Measurements from ENCODE around the gene AUTS2. TPM values are rescaled to one million over a fixed set of nuclear protein-coding genes. Genes with fewer than 3 reads are reported as not detected.
"Not testable (repeated sequence)": the region's sequence is repeated elsewhere in the genome, so short reads cannot be mapped to it uniquely, and the experiment has no call there.

Gene AUTS2
- total and polyA plus RNA-seq, 9 of the 15 experiments (the other 6 are each of a cell fraction or from before 2014, with no cell fraction given), result 0.58 TPM; not detected in 8

DNA sequence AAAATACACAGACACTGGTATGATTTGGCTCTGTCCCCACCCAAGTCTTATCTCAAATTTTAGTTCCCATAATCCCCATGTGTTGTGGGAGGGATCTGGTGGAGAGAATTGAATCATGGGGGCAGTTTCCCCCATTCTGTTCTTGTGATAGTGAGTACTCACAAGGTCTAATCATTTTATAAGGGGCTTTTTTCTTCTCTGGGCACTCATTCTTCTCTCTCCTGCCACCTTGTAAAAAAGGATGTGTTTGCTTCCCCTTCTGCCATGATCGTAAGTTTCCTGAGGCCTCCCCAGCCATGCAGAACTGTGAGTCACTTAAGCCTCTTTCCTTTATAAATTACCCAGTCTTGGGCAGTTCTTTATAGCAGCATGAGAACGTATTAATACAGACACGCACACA lies 677.3 kb downstream of the AUTS2 start:
- H2AFZ ChIP-seq (ENCODE audit: low read depth, low read length); H3K9me3 ChIP-seq (replicated peaks; ENCODE audit: control insufficient read depth, insufficient read depth, low read depth, low read length); H3K4me1 ChIP-seq (replicated peaks in 1 of 2; ENCODE audit: control insufficient read depth in 2 of 2, insufficient read depth in 2 of 2, low read length in 2 of 2); DNase-seq (ENCODE audit: extremely low read depth in 1 of 4, low spot score in 3 of 4); H3K4me2 ChIP-seq (ENCODE audit: insufficient read depth, low read length); POLR2A ChIA-PET; intact Hi-C loops (cut with micrococcal nuclease); ATAC-seq; H3K27me3 ChIP-seq (ENCODE audit: control insufficient read depth in 2 of 2, insufficient read depth in 2 of 2, low read length in 2 of 2); in situ Hi-C loops (cut with MboI); H3K36me3 ChIP-seq (ENCODE audit: control insufficient read depth, insufficient read depth, low read length); H4K20me1 ChIP-seq (replicated peaks; ENCODE audit: control insufficient read depth, insufficient read depth, low read length); H3K27ac ChIP-seq (ENCODE audit: extremely low read depth, low read depth, low read length); FAIRE-seq; H3K79me2 ChIP-seq (ENCODE audit: control insufficient read depth, insufficient read depth, low read length); BruUV-seq (replicated peaks); H3K4me3 ChIP-seq; H3K9ac ChIP-seq (ENCODE audit: insufficient read depth in 1 of 2, low read depth in 2 of 2, low read length in 2 of 2); CTCF ChIA-PET (ENCODE audit: low intra/inter-chr PET ratio); H3K9me1 ChIP-seq (ENCODE audit: control insufficient read depth, insufficient read depth, low read length): not testable (repeated sequence)
- WGBS (ENCODE audit: insufficient coverage, low coverage, missing lambda C conversion rate), result 0% methylated on average over 3 of the region's 3 CpGs

DNA sequence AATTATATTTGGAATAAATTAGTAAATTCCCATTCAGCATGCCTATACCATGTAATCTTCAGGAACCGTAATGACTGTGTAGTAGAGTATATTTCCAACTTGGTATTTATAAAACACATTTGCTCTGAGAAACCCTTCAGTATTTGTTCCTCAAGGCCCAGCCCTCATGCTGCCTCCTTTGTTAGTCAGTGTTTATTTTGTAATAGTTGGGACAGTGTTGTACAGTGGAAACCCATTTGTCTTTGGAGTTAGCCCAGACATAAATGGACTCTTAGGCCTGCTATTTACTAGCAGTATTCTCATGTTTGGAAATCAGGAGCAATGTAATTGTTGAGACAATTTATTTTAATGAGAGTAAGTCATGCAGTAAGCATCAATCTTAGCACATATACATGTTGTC lies 686.9 kb downstream of the AUTS2 start:
- Histone ChIP-seq H3K4me1 (replicated peaks in 1 of 2; ENCODE audit: control insufficient read depth in 2 of 2, insufficient read depth in 2 of 2, low read length in 2 of 2) (no peaks in the 10 kb centered on the region), H3K9ac (ENCODE audit: insufficient read depth in 1 of 2, low read depth in 2 of 2, low read length in 2 of 2) (no peak overlapping the region), H3K4me2 (ENCODE audit: insufficient read depth, low read length) (no peak overlapping the region), H3K36me3 (ENCODE audit: control insufficient read depth, insufficient read depth, low read length) (no peaks in the 10 kb centered on the region), H2AFZ (ENCODE audit: low read depth, low read length) (no peak overlapping the region), H3K79me2 (ENCODE audit: control insufficient read depth, insufficient read depth, low read length) (no peaks in the 10 kb centered on the region), H3K9me1 (ENCODE audit: control insufficient read depth, insufficient read depth, low read length) (no peaks in the 10 kb centered on the region), H4K20me1 (replicated peaks; ENCODE audit: control insufficient read depth, insufficient read depth, low read length) (no peaks in the 10 kb centered on the region), H3K9me3 (replicated peaks; ENCODE audit: control insufficient read depth, insufficient read depth, low read depth, low read length) (no peaks in the 10 kb centered on the region), H3K27me3 (ENCODE audit: control insufficient read depth in 2 of 2, insufficient read depth in 2 of 2, low read length in 2 of 2) (no peaks in the 10 kb centered on the region), H3K27ac (ENCODE audit: extremely low read depth, low read depth, low read length) (no peak overlapping the region), H3K4me3 (no peak overlapping the region)
- POLR2A ChIA-PET, result no interaction called here
- DNase-seq (ENCODE audit: extremely low read depth in 1 of 4, low spot score in 3 of 4), result no peak
- no TSS peak for BruUV-seq (replicated peaks)
- intact Hi-C loops (cut with micrococcal nuclease) (no loop called here), in situ Hi-C loops (cut with MboI) (no loop called here)
- ATAC-seq, result no peak
- FAIRE-seq, result no peak
- WGBS (ENCODE audit: insufficient coverage, low coverage, missing lambda C conversion rate), result 0% methylated on average over 1 of the region's 1 CpG
- CTCF ChIA-PET (ENCODE audit: low intra/inter-chr PET ratio), result no interaction called here
- TF ChIP-seq, protein P1, sequence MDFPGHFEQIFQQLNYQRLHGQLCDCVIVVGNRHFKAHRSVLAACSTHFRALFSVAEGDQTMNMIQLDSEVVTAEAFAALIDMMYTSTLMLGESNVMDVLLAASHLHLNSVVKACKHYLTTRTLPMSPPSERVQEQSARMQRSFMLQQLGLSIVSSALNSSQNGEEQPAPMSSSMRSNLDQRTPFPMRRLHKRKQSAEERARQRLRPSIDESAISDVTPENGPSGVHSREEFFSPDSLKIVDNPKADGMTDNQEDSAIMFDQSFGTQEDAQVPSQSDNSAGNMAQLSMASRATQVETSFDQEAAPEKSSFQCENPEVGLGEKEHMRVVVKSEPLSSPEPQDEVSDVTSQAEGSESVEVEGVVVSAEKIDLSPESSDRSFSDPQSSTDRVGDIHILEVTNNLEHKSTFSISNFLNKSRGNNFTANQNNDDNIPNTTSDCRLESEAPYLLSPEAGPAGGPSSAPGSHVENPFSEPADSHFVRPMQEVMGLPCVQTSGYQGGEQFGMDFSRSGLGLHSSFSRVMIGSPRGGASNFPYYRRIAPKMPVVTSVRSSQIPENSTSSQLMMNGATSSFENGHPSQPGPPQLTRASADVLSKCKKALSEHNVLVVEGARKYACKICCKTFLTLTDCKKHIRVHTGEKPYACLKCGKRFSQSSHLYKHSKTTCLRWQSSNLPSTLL (IDR thresholded peaks at IDR 0.05), result no peak
- TF ChIP-seq NCOR1 (IDR thresholded peaks at IDR 0.05), result no peak
- TF ChIP-seq NFRKB (IDR thresholded peaks at IDR 0.05; ENCODE audit: low read depth), result no peak
- TF ChIP-seq, protein P2, sequence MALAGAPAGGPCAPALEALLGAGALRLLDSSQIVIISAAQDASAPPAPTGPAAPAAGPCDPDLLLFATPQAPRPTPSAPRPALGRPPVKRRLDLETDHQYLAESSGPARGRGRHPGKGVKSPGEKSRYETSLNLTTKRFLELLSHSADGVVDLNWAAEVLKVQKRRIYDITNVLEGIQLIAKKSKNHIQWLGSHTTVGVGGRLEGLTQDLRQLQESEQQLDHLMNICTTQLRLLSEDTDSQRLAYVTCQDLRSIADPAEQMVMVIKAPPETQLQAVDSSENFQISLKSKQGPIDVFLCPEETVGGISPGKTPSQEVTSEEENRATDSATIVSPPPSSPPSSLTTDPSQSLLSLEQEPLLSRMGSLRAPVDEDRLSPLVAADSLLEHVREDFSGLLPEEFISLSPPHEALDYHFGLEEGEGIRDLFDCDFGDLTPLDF (CRISPR knock-in tag; IDR thresholded peaks at IDR 0.05), result no peak
- TF ChIP-seq MTA2 (IDR thresholded peaks at IDR 0.05; ENCODE audit: low read depth), result no peak
- no peak for TF ChIP-seq ZNF584 (CRISPR knock-in tag; IDR thresholded peaks at IDR 0.05; ENCODE audit: low read depth)
- TF ChIP-seq, protein P3, sequence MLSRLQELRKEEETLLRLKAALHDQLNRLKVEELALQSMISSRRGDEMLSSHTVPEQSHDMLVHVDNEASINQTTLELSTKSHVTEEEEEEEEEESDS (CRISPR knock-in tag; IDR thresholded peaks at IDR 0.05), result no peak
- no peak for TF ChIP-seq FOXA3 (CRISPR knock-in tag; conservative IDR thresholded peaks at IDR 0.05 in 1 of 2, IDR thresholded peaks at IDR 0.05 in 1 of 2)
